HG03095 (cell line): ENCODE data around the gene MEGF6.

Experiments
- ATAC-seq: cut with Tn5 transposase; IDR thresholded peaks from one replicate; pipeline ENCODE4 v1.9.1; 2021; ENCODE audit warnings: moderate library complexity; ENCODE audit not compliant: unreplicated experiment

Gene MEGF6

GRCh38 chr1:3525551-3526482 is 85.5 kb downstream of the MEGF6 start:
- no peak for ATAC-seq

GRCh38 chr1:3524556-3525203 is 86.6 kb downstream of the MEGF6 start:
- no peak for ATAC-seq

GRCh38 chr1:3523980-3524379 is 87.3 kb downstream of the MEGF6 start:
- no peak for ATAC-seq

GRCh38 chr1:3522564-3523265 is 88.6 kb downstream of the MEGF6 start:
- no peak for ATAC-seq

- ATAC-seq, result no peak
Measured at GRCh38 chr1:3522112-3522511, 89.2 kb downstream of the MEGF6 start.

- no peak for ATAC-seq
Measured at GRCh38 chr1:3521426-3521825, 89.9 kb downstream of the MEGF6 start.

- ATAC-seq, result no peak
Measured at GRCh38 chr1:3520419-3521378, 90.6 kb downstream of the MEGF6 start.

GRCh38 chr1:3519301-3519885 is 91.9 kb downstream of the MEGF6 start:
- no peak for ATAC-seq

GRCh38 chr1:3518756-3519155 is 92.6 kb downstream of the MEGF6 start:
- no peak for ATAC-seq

GRCh38 chr1:3518256-3518655 is 93.1 kb downstream of the MEGF6 start:
- no peak for ATAC-seq

GRCh38 chr1:3516911-3517675 is 94.2 kb downstream of the MEGF6 start:
- ATAC-seq, result no peak

- no peak for ATAC-seq
Measured at GRCh38 chr1:3516481-3516869, 94.8 kb downstream of the MEGF6 start.

GRCh38 chr1:3515774-3516480 is 95.4 kb downstream of the MEGF6 start:
- no peak for ATAC-seq

- ATAC-seq, result no peak
Measured at GRCh38 chr1:3515272-3515671, 96.0 kb downstream of the MEGF6 start.

- ATAC-seq, result no peak
Measured at GRCh38 chr1:3514404-3514803, 96.9 kb downstream of the MEGF6 start.

- no peak for ATAC-seq
Measured at GRCh38 chr1:3511856-3512255, 99.5 kb downstream of the MEGF6 start.

GRCh38 chr1:3511306-3511705 is 100.0 kb downstream of the MEGF6 start:
- no peak for ATAC-seq

- no peak for ATAC-seq
Measured at GRCh38 chr1:3510956-3511250, 100.4 kb downstream of the MEGF6 start.
